H1 (cell line): ENCODE results near the gene ATF3. TPM values are rescaled to one million over a fixed set of nuclear protein-coding genes. Genes with fewer than 3 reads are reported as not detected.

ENCODE experiments used
- CTCF ChIA-PET: fragments of 300-600 bp; sonication (Branson Sonifier 250); formaldehyde crosslinking; loops from one replicate; lab custom pipeline; 2021; ENCODE audit not compliant: partially characterized antibody; lab: Charles Lee
- POLR2A ChIA-PET: fragments of 300-600 bp; sonication (Branson Sonifier 250); formaldehyde crosslinking; loops from one replicate; lab custom pipeline; 2021; ENCODE audit warnings: inconsistent platforms; ENCODE audit not compliant: partially characterized antibody; lab: Charles Lee
- DNase-seq, 2 experiments: peaks; one replicate each; pipeline versions ENCODE4 v3.0.0 to v3.0.0-alpha.2; 2010 to 2022; ENCODE audit warnings: low spot score in 2 of 2, low read depth in 1 of 2, mixed read lengths in 1 of 2
- FAIRE-seq: peaks from 2 replicates; lab custom pipeline; 2011; peaks lifted over from hg19 to GRCh38; lab: Jason Lieb, UNC
- H2AFZ ChIP-seq: 2 replicates; pipeline ENCODE4 v1.8.1; 2012; ENCODE audit warnings: low read length, inconsistent platforms
- H2AK5ac ChIP-seq: 2 replicates; pipeline ENCODE4 v1.6.1; 2013; ENCODE audit warnings: low read depth, low read length
- H2BK120ac ChIP-seq: replicated peaks from 2 replicates; pipeline ENCODE3; 2013; ENCODE audit warnings: low read depth, low read length, inconsistent platforms
- H2BK12ac ChIP-seq: 2 replicates; pipeline ENCODE4 v1.6.1; 2013; ENCODE audit warnings: low read depth, low read length
- H2BK15ac ChIP-seq: 2 replicates; pipeline ENCODE4 v1.6.1; 2013; ENCODE audit warnings: low read length
- H2BK20ac ChIP-seq: 2 replicates; pipeline ENCODE4 v1.6.1; 2013; ENCODE audit warnings: low read length
- H2BK5ac ChIP-seq: 2 replicates; pipeline ENCODE4 v1.6.1; 2013; ENCODE audit warnings: low read depth, low read length
- H3K14ac ChIP-seq: 2 replicates; pipeline ENCODE4 v1.6.1; 2013; ENCODE audit warnings: inconsistent platforms; ENCODE audit not compliant: insufficient read length
- H3K18ac ChIP-seq: 2 replicates; pipeline ENCODE4 v1.6.1; 2013; ENCODE audit warnings: low read length; ENCODE audit errors: extremely low read depth
- H3K23ac ChIP-seq: 2 replicates; pipeline ENCODE4 v1.6.1; 2013; ENCODE audit warnings: inconsistent platforms; ENCODE audit not compliant: insufficient read length
- H3K23me2 ChIP-seq: 2 replicates; pipeline ENCODE4 v1.6.1; 2013; ENCODE audit warnings: low read depth, low read length
- H3K27ac ChIP-seq: 2 replicates; pipeline ENCODE4 v1.6.1; 2011; ENCODE audit warnings: low read depth, low read length, inconsistent platforms
- H3K27me3 ChIP-seq, 4 experiments: replicated peaks in 1 of 4; 1 replicate in 1 of 4; 2 replicates in 3 of 4; pipeline versions ENCODE4 v1.6.1 to v1.8.1; 2011 to 2013; ENCODE audit warnings: low read length in 3 of 4, mild to moderate bottlenecking in 3 of 4, inconsistent platforms in 2 of 4, mixed read lengths in 2 of 4, moderate library complexity in 1 of 4; ENCODE audit not compliant: control insufficient read depth in 3 of 4, insufficient read depth in 3 of 4; ENCODE audit errors: extremely low read depth in 1 of 4
- H3K36me3 ChIP-seq, 4 experiments: 2 replicates each; pipeline versions ENCODE4 v1.6.1 to v1.8.1; 2011 to 2013; ENCODE audit warnings: mild to moderate bottlenecking in 4 of 4, low read length in 3 of 4, moderate library complexity in 2 of 4, control low read depth in 1 of 4, inconsistent platforms in 1 of 4; ENCODE audit not compliant: insufficient read depth in 4 of 4, control insufficient read depth in 2 of 4
- H3K4ac ChIP-seq: replicated peaks from 2 replicates; pipeline ENCODE3; 2013; ENCODE audit warnings: low read length, low read depth, mixed read lengths, inconsistent platforms; ENCODE audit not compliant: insufficient read length
- H3K4me1 ChIP-seq, 4 experiments: replicated peaks in 1 of 4; 1 replicate in 1 of 4; 2 replicates in 3 of 4; pipeline versions ENCODE4 v1.6.1 to v1.8.1; 2011 to 2013; ENCODE audit warnings: low read length in 3 of 4, inconsistent platforms in 2 of 4, mixed read lengths in 1 of 4; ENCODE audit not compliant: insufficient read depth in 4 of 4, control insufficient read depth in 3 of 4
- H3K4me2 ChIP-seq, 2 experiments: 2 replicates each; pipeline versions ENCODE4 v1.6.1 to v1.8.1; 2011 to 2013; ENCODE audit warnings: low read depth in 2 of 2, low read length in 2 of 2, control low read depth in 1 of 2, inconsistent platforms in 1 of 2, mild to moderate bottlenecking in 1 of 2; ENCODE audit not compliant: insufficient read depth in 1 of 2
- H3K4me3 ChIP-seq, 4 experiments: fragments of 200-600, 300-600 bp in 1 of 4; sonication (generic), shearing (Covaris generic), sonication (Bioruptor Twin) in 1 of 4; 2 replicates each; pipeline versions ENCODE4 v1.5.1 to v1.8.1; 2011 to 2016; ENCODE audit warnings: low read length in 4 of 4, low read depth in 3 of 4, control low read depth in 2 of 4, inconsistent platforms in 2 of 4, mild to moderate bottlenecking in 2 of 4, mixed read lengths in 1 of 4, moderate library complexity in 1 of 4; ENCODE audit not compliant: insufficient read depth in 2 of 4; ENCODE audit errors: extremely low read depth in 1 of 4
- H3K56ac ChIP-seq: replicated peaks from 2 replicates; pipeline ENCODE3; 2013; ENCODE audit warnings: low read depth, mild to moderate bottlenecking, mixed read lengths, low read length, inconsistent platforms; ENCODE audit not compliant: insufficient read length
- H3K79me1 ChIP-seq: 2 replicates; pipeline ENCODE4 v1.6.1; 2013; ENCODE audit warnings: low read depth, low read length, control low read depth
- H3K79me2 ChIP-seq, 2 experiments: 2 replicates each; pipeline versions ENCODE4 v1.6.1 to v1.8.1; 2012 to 2013; ENCODE audit warnings: low read length in 2 of 2, mild to moderate bottlenecking in 2 of 2, inconsistent platforms in 1 of 2; ENCODE audit not compliant: insufficient read depth in 2 of 2, control insufficient read depth in 1 of 2
- H3K9ac ChIP-seq, 4 experiments: replicated peaks in 1 of 4; 1 replicate in 1 of 4; 2 replicates in 3 of 4; pipeline versions ENCODE4 v1.6.1 to v1.8.1; 2011 to 2013; ENCODE audit warnings: low read depth in 3 of 4, low read length in 3 of 4, control low read depth in 2 of 4, mild to moderate bottlenecking in 2 of 4, moderate library complexity in 2 of 4, inconsistent platforms in 1 of 4; ENCODE audit errors: extremely low read depth in 1 of 4
- H3K9me3 ChIP-seq, 2 experiments: 2 replicates each; pipeline versions ENCODE4 v1.6.1 to v1.8.1; 2012 to 2013; ENCODE audit warnings: mild to moderate bottlenecking in 2 of 2, moderate library complexity in 2 of 2, control low read depth in 1 of 2, inconsistent platforms in 1 of 2, low read depth in 1 of 2, low read length in 1 of 2, mixed read lengths in 1 of 2; ENCODE audit not compliant: insufficient read depth in 2 of 2
- H4K20me1 ChIP-seq, 2 experiments: replicated peaks in 1 of 2; 2 replicates each; pipeline versions ENCODE3 to v1.8.1; 2011 to 2013; ENCODE audit warnings: inconsistent platforms in 2 of 2, low read length in 2 of 2, mild to moderate bottlenecking in 1 of 2; ENCODE audit not compliant: insufficient read depth in 2 of 2, control insufficient read depth in 1 of 2
- H4K5ac ChIP-seq: 2 replicates; pipeline ENCODE4 v1.6.1; 2013; ENCODE audit warnings: low read length, low read depth, mixed read lengths, inconsistent platforms; ENCODE audit not compliant: insufficient read length
- H4K8ac ChIP-seq: 2 replicates; pipeline ENCODE4 v1.8.0; 2013; ENCODE audit warnings: mild to moderate bottlenecking, moderate library complexity, low read length, inconsistent platforms; ENCODE audit not compliant: insufficient read depth; ENCODE audit errors: extremely low read depth
- H4K91ac ChIP-seq: replicated peaks from 2 replicates; pipeline ENCODE3; 2013; ENCODE audit warnings: low read length, mixed read lengths, inconsistent platforms; ENCODE audit not compliant: insufficient read length
- CBX8 ChIP-seq: fragments of 300-800, 300-1000 bp; sonication (generic); IDR thresholded peaks from 2 replicates; pipeline ENCODE4 v1.7.1; 2016; ENCODE audit warnings: low read depth, low read length, borderline replicate concordance
- CHD2 ChIP-seq: IDR thresholded peaks from 2 replicates; pipeline ENCODE4 v1.6.1; 2012; ENCODE audit warnings: low read length, improper control_type of control experiment
- GTF2F1 ChIP-seq: IDR thresholded peaks from 2 replicates; pipeline ENCODE4 v1.6.1; 2012; ENCODE audit warnings: low read depth, low read length, improper control_type of control experiment, borderline replicate concordance
- KDM5A ChIP-seq: fragments of 200-600 bp; IDR thresholded peaks from 2 replicates; pipeline ENCODE4 v1.7.1; 2012; ENCODE audit warnings: mild to moderate bottlenecking, low read length, inconsistent platforms, mixed read lengths
- POLR2A ChIP-seq, 2 experiments: IDR thresholded peaks; 1 replicate in 1 of 2; 2 replicates in 1 of 2; pipeline ENCODE4 v1.6.1; 2011; ENCODE audit warnings: low read depth in 2 of 2, low read length in 2 of 2, mild to moderate bottlenecking in 2 of 2; ENCODE audit errors: control extremely low read depth in 1 of 2
- POLR2AphosphoS5 ChIP-seq: IDR thresholded peaks from 2 replicates; pipeline ENCODE4 v1.6.1; 2011; ENCODE audit warnings: low read depth, low read length
- RXRA ChIP-seq: IDR thresholded peaks from 2 replicates; pipeline ENCODE4 v1.6.1; 2011; ENCODE audit warnings: low read depth, mild to moderate bottlenecking, low read length, moderate library complexity; ENCODE audit not compliant: insufficient read depth
- SUZ12 ChIP-seq: fragments of 200-600 bp; sonication (generic); IDR thresholded peaks from 2 replicates; pipeline ENCODE4 v1.6.1; 2012; ENCODE audit warnings: mild to moderate bottlenecking, inconsistent platforms, low read length, moderate library complexity, mixed read lengths
- TBP ChIP-seq: IDR thresholded peaks from 2 replicates; pipeline ENCODE4 v1.6.1; 2011; ENCODE audit warnings: low read depth, low read length, improper control_type of control experiment
- WGBS, 2 experiments: shearing (Covaris generic) in 1 of 2; methylation state at CpG; one replicate each; pipeline versions ENCODE4 v1.1.6 to v1.1.7; 2013 to 2015; ENCODE audit warnings: low lambda C conversion rate in 2 of 2, mixed read lengths in 2 of 2, inconsistent platforms in 1 of 2, low coverage in 1 of 2, missing lambda C conversion rate in 1 of 2; ENCODE audit not compliant: insufficient replicate concordance in 2 of 2, insufficient coverage in 1 of 2, insufficient read length in 1 of 2; ENCODE audit errors: extremely low coverage in 1 of 2, missing lambda C conversion rate in 1 of 2; 5-methylcytosine and 5-hydroxymethylcytosine counted together
- polyA plus RNA-seq, 7 experiments: library from polyadenylated mRNA; depleted of rRNA in 3 of 7; stranded (reverse) in 5 of 7; unstranded in 2 of 7; fragments of >200 nt in 5 of 7; fragments of 200-250 nt in 2 of 7; gene quantifications; 1 replicate in 5 of 7; 2 replicates in 1 of 7; 4 replicates in 1 of 7; pipeline versions ENCODE4 v1.2.1 to v1.2.3, GENCODE V29; 2011 to 2013; ENCODE audit warnings: missing spikeins in 2 of 7, mixed read lengths in 2 of 7
- total RNA-seq: library from RNA; stranded (reverse); fragmentation: NEBNext Ultra II Directional; extraction: Animal tissue kit (Norgen Biotek cat#: 25700); gene quantifications from 2 replicates; pipeline ENCODE4 v1.2.1, GENCODE V29; 2021
- TF ChIP-seq, protein P1 (sequence below): IDR thresholded peaks from 2 replicates; pipeline ENCODE4 v1.6.1; 2011; ENCODE audit warnings: low read length, improper control_type of control experiment

ATF3 gene
- total and polyA plus RNA-seq, 2 of the 8 experiments (the other 6 are each of a cell fraction or from before 2014, with no cell fraction given) = 12.2 to 27.7 TPM

DNA sequence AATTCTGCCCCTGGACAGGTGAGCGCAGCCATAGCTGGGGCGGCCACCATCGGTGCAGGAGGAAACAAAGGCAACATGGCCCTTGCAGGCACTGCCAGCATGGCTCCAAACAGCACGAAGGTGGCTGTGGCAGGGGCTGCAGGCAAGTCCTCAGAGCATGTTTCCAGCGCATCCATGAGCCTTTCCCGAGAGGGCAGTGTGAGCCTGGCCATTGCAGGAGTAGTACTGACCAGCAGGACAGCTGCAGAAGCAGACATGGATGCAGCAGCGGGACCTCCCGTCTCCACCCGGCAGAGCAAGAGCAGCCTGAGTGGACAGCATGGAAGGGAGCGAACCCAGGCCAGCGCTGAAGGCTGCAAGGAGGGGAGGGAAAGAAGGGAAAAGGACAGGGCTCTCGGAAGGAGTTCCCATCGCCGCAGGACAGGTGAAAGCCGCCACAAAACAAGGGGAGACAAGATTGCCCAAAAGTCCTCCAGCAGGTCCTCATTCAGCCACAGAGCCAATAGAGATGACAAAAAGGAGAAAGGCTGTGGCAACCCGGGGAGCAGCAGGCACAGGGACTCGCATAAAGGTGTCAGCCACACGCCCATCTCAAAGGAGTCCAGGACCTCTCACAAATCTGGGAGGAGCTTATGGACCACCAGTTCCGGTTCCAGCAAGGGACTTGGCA, 17.4 kb downstream of the ATF3 start:
- H3K9me3 ChIP-seq = no peaks in the 10 kb centered on the region
- no peak overlapping the region for H3K4me3 ChIP-seq
- no peak overlapping the region for H2BK20ac ChIP-seq
- TF ChIP-seq CHD2 (no peak), GTF2F1 (no peak), POLR2AphosphoS5 (no peak), KDM5A (no peak), RXRA (no peak), TBP (no peak), SUZ12 (no peak), POLR2A (IDR thresholded peaks at IDR 0.05; ENCODE audit: control extremely low read depth in 1 of 2, low read depth in 2 of 2, low read length in 2 of 2) (no peak), CBX8 (no peak)
- TF ChIP-seq, protein P1, sequence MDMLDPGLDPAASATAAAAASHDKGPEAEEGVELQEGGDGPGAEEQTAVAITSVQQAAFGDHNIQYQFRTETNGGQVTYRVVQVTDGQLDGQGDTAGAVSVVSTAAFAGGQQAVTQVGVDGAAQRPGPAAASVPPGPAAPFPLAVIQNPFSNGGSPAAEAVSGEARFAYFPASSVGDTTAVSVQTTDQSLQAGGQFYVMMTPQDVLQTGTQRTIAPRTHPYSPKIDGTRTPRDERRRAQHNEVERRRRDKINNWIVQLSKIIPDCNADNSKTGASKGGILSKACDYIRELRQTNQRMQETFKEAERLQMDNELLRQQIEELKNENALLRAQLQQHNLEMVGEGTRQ = no peak
- H3K4ac ChIP-seq = no peak overlapping the region
- no peak overlapping the region for H2BK120ac ChIP-seq
- H3K27me3 ChIP-seq = no peaks in the 10 kb centered on the region
- H3K79me2 ChIP-seq = no peaks in the 10 kb centered on the region
- no peaks in the 10 kb centered on the region for H3K79me1 ChIP-seq
- H3K23me2 ChIP-seq = no peaks in the 10 kb centered on the region; the same call in 1 of the 2 replicates
- no peak overlapping the region for H3K56ac ChIP-seq
- H2BK15ac ChIP-seq = no peak overlapping the region
- peaks cover 0 to 10% (median 4%) of the 10 kb centered on the region in 4 experiments; a peak in 6 of 7 replicates for H3K4me1 ChIP-seq
- H4K8ac ChIP-seq = no peak overlapping the region
- no peak overlapping the region for H2AK5ac ChIP-seq
- H4K5ac ChIP-seq = no peak overlapping the region
- FAIRE-seq = no peak
- peaks cover 0 to 3% (median under 1%) of the 10 kb centered on the region in 4 experiments; a peak in 2 of 8 replicates for H3K36me3 ChIP-seq
- no peak overlapping the region for H2BK12ac ChIP-seq
- H2AFZ ChIP-seq = no peak overlapping the region
- H2BK5ac ChIP-seq = no peak overlapping the region
- H3K18ac ChIP-seq = no peak overlapping the region
- no peak overlapping the region for H3K4me2 ChIP-seq
- DNase-seq = no peak
- WGBS, 2 experiments = 88% methylated on average over 15 of the region's 19 CpGs; no CpG with 5 or more reads in 1 of the 2 experiments
- no peak overlapping the region for H3K14ac ChIP-seq
- H3K23ac ChIP-seq = no peak overlapping the region
- ChIA-PET CTCF (interaction anchor here (0.8 to 2.0 kb wide), 8 partner anchors 8 to 170 kb away, joined by 3 to 11 read pairs (median 4); no protein-coding TSS in a partner anchor), POLR2A (interaction anchor here (0.7 to 2.9 kb wide), 4 partner anchors 10 to 18 kb away, joined by 3 to 15 read pairs (median 4); partner anchors contain the start of gene ATF3)
- H4K91ac ChIP-seq = no peak overlapping the region
- H4K20me1 ChIP-seq = no peaks in the 10 kb centered on the region
- H3K9ac ChIP-seq = no peak overlapping the region
- no peak overlapping the region for H3K27ac ChIP-seq
